ENCODE data around the gene CDK6.

The CDK6 gene

DNA sequence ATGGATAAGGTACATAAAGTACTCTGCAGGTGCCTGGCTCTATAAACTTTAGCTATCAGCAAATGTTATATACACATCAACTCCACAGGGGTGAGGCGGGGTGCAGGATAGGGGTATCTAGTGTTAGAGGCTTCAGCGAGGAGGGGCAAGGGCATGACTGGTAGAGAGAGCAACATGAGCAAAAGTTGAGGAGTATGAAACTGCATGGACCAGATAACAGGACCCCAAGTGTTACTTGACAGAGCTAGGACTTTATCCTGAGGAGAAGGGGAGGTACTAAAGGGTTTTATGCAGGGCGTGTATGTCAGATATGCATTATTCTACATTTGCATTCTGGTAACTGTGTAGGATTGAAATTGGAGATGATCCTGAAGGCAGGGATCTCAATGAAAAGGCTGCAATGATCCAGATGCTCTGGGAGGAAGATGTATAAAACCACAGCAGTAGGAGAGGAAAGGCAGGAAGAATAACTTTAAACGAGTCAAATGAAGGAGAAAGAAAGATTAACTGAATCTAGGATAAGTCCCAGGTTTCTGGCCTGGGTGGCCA is 136.3 kb downstream of the CDK6 start:
- no peak for DNase-seq

DNA sequence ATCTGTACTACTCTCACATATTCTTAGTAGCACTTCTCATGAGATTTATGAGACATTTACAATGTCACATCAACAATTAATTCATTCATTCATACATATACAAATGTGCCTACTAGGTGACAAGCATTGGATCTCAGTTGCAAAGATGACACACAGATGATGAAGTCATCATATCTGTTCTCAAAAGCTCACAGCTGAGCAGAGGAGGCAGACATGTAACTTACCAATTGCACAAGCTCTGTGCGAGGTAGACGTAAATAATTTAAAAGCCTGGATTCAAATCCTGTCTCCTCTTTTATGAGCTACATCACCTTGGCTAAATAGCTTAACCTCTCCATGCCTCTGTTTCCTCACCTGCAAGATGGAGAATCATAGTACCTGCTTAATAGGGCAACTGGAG is 136.8 kb downstream of the CDK6 start:
- no peak for DNase-seq

DNA sequence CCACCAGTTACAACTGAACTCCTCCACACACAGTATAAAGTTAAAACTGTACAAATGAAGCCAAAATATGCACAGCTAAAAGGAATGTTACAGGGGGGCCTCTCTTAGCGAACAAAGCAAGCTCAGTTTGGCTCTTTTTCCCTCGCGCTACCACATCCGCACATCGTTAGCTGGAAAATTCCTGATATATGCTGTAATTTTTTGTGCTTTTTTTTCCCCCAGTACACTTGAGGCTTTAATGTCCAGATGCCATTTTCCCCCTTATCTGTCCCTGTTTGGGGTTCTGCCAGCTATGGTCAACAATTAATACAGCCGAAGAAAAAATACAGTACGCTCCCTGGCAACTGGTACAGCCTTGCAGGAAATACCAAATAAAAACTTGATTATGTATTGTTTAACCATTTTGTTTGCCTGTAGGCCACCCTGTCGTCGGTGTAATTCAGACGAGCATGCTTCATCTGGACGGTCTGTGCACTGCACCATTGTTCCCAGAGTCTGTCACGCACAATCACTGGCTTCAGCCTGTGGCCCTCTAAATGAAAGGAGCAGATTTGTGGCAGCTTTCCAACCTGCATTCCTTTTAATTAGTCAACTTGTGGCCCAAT is 138.0 kb downstream of the CDK6 start:
- no peak for DNase-seq

DNA sequence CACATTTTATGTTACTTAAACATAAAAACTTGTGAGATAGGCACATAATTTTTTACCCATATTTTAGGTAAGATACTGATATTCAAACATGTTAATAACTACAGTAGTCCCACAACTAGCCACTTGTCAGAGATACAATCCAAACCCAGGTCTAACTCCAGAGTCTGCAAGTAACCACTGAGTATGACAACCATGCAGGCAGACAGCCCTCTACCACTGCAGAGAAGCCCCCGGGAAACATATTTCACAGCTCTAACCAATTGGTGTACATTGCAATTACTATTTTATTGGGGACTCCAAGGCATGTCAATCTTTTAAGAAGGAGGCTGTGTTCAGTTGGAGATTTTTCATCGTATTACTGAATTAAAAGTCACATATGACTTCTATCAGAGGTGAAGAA is 139.0 kb downstream of the CDK6 start:
- DNase-seq: no peak

DNA sequence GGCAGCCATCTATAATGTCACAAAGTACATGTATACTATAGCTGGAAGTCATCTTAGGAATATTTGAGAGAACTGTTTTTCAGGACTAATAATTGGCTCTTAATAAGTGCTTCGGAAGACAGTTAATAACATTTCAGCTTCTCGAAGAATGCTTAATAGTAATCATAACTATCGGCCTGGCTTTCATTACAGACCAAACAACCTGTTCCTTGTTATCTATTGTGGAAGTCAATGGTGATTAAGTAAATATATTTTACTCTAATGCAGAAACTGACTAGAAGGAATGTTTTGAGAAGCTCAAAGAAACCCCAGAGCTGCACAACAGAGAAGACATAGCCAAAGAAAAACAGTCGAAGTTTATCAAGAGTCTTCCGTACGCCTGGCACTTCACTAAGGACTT is 139.4 kb downstream of the CDK6 start:
- no peak for DNase-seq

DNA sequence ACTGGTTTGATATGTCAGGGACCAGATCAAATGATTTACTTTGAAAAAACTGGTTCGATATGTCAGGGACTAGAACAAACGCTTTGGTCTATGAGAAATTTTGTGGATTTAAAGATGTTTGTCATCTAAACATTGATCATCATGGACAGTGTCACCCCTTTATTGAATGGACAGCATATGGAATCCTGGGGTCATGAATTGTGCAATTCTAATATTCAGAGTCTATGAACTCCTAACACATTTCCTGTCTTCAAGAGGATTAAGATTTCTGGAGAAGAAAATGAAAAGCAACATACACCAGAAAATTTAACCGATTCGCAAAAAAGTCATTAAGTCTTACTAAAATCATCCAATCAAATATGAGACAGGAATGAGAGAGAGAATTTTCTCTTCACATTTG is 139.8 kb downstream of the CDK6 start:
- no peak for DNase-seq

DNA sequence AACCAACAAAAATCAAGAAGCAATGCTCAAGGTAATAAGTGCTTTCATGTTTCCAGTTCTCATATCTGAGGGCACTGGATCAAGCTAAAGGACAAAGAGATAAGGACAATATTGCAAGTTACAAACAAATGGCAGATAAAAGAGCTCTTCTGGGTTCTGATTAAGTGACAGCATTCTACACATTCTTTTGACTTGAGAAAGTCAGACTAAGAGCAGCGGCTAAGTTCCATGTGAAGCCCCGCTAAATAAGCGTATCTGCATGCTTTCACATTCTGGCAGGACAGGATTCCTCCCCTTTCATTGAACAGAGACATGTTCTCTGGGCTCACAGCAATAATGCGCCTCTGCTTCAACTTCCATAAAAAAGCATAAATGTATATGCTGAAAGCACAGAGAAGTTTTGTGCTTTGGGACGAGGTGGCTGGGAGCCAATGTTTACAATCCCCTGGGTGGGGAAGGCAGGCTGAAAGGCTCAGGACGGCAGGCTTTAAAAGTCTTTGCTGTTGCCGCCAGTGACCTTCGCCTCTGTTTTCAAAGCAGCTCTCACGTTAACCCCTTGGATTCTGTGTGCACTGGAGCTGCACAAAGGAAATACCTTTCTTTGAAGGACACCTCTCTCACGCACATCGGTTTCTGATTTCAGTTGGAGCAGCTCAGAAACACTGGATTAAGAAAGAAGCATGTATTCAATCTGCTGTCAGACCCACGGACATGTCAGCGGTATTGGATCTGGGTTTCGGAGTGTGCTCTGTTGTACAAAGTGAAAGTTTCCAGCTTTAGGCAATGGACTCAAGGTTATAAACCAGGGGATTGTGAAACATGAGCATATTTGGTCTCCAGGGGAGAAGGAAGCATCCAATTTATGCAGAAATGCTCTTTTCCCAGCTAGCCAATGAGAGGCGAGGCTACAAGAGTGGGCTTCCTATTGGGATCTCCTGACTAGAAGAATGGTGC is 140.8 kb downstream of the CDK6 start:
- DNase-seq: no peak

DNA sequence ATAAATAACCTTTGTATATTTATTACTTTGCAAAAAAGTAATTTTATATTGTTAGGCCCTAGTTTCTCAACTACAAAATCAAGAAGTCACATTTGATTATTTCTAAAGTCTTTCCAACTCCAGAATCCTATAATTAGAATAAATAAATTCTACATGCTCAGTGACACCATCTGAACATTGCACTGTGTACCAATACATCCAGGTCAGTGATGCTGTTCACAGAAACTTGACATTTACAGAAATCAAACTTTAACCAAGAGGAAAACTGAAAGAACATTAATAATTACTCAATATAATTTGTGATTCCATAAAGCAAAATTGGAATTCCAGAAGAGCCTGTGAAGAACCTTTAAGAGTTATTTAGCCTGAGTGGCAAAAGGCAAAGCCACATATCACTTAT is 142.2 kb downstream of the CDK6 start:
- no peak for DNase-seq

DNA sequence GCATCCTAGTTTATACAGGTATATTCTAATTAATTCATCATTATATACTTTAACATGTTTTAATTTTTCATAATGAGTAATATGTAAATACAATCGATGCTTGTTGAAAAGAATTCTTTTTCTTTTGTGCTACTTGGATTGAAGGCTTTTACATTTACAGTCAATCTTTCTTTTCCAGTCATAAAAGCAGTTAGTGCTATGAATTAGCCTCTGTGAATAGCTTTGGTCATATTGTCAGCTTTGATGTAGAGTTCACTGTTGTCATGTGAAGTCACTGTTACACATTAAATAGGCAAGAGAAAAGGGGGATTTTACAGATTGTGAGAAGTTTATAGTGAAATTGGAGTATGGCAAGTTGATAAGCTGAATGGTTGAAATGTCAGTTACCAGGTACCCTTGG is 142.9 kb downstream of the CDK6 start:
- DNase-seq: no peak

DNA sequence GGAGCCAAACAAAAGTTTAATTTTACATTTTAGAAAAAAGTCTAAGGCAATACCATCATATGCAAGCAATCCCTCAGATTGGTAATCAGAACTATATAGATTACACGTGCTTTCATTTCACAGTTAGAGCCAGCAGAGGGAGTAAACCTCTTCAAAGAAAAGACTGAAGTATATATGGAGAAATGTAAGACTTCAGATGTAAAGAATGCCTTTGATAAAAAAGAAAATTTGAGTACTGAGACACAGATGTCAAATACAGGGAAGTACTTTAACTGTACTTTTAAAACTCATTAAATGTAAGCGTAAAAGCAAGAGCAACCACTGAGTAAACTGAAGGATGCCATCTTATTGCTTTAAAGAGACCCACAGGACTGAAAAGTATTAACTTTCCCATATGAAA is 144.8 kb downstream of the CDK6 start:
- DNase-seq: peak in 1 of 2 donors; percentile 64

DNA sequence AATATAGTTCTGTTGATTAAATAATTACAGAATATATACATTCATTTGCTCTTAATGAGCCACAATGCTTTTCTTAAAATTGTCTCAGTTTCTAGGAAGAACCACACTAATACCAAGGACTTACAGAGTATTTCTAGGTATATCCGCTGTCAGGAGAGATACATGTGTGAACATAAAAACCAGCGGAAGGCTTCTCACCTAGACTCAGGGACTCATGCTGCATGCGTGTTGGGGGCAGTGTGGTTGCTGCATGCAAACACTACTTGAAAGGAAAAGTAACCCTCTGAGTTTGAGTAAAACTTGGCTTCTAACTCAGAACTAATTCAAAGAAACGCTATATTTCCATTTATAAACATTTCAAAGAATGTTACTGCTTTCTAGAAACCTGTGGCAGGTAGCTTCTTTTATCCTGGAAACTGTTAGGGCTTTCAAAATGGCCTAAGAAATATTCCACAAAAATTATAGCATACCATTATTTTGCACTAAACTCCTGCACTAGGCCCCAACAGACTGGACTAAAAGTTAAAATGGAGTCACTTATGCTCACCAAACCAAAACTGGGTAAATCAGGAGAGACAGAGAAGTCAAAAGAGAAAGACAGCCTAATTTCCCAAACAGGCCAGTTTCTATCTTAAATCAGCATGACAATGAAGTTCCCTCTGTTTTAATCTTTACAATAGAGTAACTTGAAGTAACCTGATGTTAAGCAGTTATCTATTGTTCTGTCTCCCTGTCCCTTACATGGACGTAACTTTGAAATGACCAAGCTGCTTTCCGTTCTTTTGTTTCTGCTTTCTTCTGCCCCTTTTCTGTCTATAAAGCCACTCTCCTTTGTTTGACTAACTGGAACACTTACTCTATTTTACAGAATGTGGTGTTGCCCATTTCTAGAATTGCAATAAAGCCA is 151.0 kb downstream of the CDK6 start:
- peak; percentile 55 to 59 for DNase-seq

DNA sequence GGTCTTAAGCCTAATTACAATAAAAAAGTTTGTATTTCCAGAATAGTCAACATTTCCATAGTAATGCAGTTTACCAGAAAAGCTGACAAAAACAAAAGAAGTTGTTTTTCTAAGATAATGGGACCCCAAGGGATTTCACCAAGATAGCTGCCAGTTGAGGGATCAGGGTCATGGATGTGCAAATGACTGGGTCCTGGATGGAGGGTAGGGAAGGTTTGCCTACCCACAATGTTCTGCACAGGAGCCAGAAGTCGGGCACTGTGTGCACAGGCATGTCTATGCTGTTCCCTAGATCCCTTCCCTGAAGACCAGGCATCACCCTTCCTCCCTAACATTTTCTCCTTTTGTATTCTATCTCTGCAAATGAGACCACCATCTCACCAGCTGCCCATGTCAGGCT is 152.1 kb downstream of the CDK6 start:
- no peak for DNase-seq

DNA sequence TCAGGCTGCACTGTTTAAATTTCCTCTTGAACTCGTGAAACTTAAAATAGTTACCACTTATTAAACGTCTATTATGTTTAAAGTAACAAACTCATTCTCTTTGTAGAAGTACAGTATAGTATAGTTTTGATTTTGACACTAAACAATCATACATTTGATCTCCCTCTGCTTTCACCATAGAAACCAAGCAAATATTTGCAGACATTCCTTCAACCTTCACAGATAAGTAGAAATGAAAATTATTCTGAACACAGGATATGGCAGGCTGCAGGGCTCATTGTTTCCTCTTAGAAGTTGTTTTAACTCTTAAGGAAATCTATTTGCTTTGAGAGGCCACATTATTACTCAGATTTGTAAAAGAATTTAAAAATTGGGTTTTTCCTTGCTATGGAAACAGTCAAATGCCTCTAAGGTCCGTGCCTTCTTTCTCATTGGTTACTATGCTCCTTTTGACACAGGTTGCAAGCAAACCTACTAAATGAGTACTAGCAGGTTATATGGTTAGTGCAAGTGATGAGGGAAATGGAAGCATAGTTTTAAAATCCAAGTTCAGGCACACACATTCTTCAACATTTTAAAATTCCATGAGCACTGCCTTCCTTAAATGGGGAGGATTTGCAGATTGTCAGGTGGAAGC is 153.4 kb downstream of the CDK6 start:
- peak in 1 of 2 donors; percentile 21 for DNase-seq

DNA sequence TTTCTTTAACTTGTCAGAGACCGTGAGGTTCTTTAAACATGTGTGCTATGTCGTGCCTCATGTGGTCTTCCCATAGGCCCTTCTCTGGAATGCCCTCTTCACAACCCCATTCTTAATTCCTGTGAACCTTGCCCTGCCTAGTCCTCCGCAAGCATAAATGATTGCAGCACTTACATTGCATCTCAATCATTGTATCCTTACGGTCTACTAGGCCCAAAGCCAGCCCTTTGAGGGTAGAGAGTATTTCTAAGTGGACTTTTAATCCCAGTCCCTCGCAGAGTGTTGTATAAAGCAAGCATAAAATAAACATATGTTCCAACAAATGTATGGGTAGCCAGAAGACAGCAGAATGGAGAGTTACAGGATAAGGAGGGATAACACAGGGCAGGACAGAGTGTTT is 154.0 kb downstream of the CDK6 start:
- DNase-seq: no peak

DNA sequence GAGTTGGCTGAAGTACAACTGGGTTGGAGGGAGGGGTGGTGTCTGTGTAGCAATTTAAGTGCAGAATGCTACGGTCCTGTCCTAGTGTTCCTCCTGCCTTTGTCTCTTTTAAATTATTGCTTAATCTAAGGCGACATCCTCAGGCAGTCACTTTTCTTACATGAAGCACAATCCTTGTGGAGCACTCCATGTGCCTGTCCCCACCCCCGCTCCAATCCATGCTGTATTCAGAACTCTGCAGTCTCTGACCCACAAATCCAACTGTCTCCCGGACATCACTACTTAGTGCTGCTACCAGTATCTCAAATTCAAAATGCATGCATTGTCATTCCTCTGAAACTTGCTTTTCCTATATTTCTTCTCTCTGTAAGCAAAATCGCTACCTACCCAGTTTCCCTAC is 154.7 kb downstream of the CDK6 start:
- no peak for DNase-seq

DNA sequence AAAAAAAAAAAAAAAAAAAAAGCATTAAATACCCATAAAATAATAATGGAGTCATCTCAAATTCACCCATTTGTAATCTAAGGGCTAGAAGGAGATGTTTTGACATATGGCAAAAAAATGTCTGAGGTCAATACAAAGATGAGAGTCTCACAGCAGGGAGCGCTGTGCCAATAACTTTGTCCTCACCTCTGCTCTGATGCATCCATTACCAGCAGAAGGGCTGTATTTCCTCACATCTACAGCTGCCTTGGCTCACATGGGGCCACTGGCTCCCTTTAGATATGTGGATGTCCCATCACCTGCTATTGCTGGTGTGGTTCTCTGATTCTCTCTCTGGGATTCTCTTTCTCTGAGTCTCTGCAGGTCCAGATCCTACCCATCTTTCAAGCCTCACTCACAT is 155.9 kb downstream of the CDK6 start:
- DNase-seq: no peak

DNA sequence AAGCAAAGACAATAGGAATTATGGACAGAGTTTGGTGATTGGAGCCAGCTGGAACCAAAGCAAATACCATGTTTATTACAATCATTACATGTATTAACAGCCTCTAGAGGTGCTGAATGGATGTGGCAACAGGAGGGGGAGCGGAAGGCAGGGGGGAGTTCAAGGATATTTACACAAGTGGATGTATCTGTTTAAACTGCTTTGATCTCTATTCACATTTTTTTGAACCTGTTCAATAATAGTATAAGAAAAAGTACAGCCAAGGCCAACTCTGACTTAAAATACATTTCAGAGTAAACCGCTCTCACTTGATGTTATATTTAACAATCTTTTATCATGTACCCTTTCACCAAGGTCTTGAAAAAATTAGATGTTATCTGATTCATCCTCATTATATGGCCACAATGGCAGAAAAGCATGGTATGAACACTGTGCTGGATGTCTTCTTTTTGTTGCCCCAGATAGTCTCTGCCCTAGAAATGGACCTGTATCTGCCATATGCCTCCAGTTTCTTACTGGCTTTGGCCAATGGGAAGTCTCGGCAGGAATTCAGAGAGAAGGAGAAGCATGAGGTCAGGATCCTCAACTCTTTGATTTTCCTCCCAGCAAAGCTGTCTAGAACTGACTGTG is 158.0 kb downstream of the CDK6 start:
- DNase-seq: no peak

DNA sequence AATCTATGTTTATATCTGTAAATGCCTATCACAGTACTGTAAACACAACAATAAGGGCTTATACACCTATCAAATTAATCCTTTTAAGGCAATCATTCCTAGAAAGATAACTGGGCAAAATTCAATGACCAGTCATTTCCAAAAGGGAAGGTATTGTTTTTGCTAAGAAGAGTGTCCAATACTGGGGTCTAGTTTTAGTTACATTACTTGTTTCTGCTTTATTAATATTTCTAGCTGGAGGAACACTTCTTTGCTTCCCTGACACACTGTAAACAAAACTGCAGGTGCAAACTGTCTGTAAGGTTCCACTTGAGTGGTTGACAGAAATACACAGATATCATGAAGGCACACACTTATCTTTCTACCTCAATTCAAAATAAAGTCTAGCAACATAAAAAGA is 162.0 kb downstream of the CDK6 start:
- no peak for DNase-seq

DNA sequence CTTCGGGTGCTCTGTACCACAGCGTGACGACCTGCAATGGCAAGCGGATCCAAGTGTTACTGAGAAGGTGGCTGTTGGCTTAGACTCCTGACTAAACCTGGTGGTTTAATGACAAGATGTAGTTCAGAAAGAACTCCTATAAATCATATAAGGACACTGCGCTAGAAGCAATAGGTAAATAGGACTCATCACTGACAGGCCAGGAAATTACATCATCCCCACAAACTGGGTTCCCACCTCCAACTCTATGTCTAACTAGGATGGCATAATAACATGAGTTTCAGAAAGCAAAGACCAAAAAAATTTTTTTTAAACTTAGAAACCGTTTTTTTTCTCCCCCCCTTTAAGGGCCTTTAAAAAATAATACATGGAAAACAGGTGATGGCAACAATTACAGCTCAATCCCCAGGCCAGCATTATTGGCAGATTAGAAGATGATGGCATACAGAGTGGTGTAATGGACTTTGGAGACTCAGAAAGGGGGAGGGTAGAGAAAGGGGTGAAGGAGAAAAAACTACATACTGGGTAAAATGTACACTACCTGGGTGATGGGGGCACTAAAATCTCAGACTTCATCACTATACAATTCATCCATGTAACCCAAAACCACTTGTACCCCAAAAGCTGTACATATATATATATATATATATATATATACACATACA is 164.7 kb downstream of the CDK6 start:
- DNase-seq: no peak

DNA sequence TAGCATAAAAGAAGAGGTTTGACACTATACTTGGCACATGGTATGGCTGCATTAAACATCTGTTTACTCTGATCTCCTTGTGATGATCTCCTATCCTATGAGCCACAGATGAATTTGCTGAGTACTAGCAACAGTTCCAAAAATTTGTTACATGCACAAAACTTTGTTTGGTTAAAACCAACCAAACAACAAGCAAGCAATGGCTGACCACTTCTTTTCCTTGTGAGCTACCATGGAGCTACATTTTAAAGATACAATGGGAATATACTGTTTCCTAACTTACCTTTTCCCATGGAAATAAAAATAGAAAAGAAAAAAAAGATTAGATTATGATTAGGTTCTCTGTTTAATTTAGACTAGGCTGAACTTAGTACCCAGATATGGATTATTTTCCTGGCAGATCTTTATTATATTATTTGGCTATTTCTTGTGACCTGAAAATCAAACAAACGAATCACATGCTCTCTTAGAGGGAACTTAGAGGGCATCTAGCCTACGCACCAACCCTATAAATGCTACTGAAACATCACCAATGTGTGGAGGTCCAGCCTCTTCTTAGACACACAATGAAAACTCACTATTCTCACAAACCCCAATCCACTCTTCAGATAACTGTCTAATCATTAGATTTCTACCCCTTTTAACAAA is 166.0 kb downstream of the CDK6 start:
- no peak for DNase-seq

DNA sequence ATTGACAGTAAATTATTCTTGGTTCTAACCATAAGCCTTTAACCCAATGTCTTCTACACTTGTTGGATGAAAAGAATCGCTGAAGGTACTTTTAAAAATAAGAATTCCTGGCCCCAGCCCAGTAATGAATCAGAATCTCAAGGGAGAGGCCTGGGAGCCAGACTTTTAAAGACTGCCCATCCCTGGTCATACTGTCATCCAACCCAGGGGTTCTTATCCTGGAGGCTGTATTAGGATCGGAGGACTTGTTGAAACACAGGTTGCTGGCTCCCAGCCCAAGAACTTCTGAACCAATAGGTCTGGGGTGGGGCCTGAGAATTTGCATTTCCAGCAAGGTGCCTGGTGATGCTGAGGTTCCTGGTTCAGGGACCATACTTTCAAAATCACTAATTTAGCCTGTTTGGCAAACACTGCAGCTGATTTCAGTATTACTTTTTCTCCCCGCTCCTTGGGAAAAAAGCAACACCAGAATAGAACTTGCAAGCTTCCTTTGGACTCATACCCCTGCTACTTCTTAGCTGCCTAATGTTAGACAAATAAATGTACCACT is 166.7 kb downstream of the CDK6 start:
- no peak for DNase-seq

Data from CD4-positive, alpha-beta T cell treated with Interleukin-1 beta for 1 hour (primary cell).